OCI-LY3 (cell line): ENCODE data around the gene PLGRKT.

Experiments used
- H2AFZ ChIP-seq: fragments of 200-600, 300-600 bp; shearing (Covaris generic); 2 replicates; pipeline ENCODE4 v1.6.0; 2014; ENCODE audit warnings: antibody characterized with exemption, low read depth, low read length
- H3K27ac ChIP-seq: fragments of 200-600, 300-600 bp; sonication (generic); 2 replicates; pipeline ENCODE4 v1.5.1; 2014; ENCODE audit warnings: mild to moderate bottlenecking, low read length, moderate library complexity, mixed read lengths
- H3K27me3 ChIP-seq: fragments of 200-600, 300-600 bp; sonication (generic); 2 replicates; pipeline ENCODE4 v1.6.1; 2014; ENCODE audit warnings: low read depth, low read length, mixed read lengths
- H3K36me3 ChIP-seq: fragments of 200-600, 300-600 bp; sonication (generic); replicated peaks from 2 replicates; pipeline ENCODE3; 2014; ENCODE audit warnings: low read depth, low read length, mixed read lengths
- H3K4me1 ChIP-seq: fragments of 300-600, 200-600 bp; sonication (generic); 2 replicates; pipeline ENCODE4 v1.6.1; 2014; ENCODE audit warnings: low read length, mixed read lengths
- H3K4me2 ChIP-seq: fragments of 200-600, 300-600 bp; sonication (generic); 2 replicates; pipeline ENCODE4 v1.6.1; 2014; ENCODE audit warnings: low read length, mixed read lengths
- H3K4me3 ChIP-seq: fragments of 300-600, 200-600 bp; sonication (generic); 2 replicates; pipeline ENCODE4 v1.5.1; 2014; ENCODE audit warnings: antibody characterized with exemption, mild to moderate bottlenecking, low read length, moderate library complexity
- H3K79me2 ChIP-seq: fragments of 300-600, 200-600 bp; shearing (Covaris generic); 2 replicates; pipeline ENCODE4 v1.6.1; 2014; ENCODE audit warnings: mild to moderate bottlenecking, low read length, mixed read lengths
- H3K9ac ChIP-seq: fragments of 300-600, 200-600 bp; shearing (Covaris generic); 2 replicates; pipeline ENCODE4 v1.6.0; 2014; ENCODE audit warnings: mild to moderate bottlenecking, low read length, moderate library complexity
- H3K9me3 ChIP-seq: fragments of 200-600, 300-600 bp; shearing (Covaris generic); 2 replicates; pipeline ENCODE4 v1.6.1; 2014; ENCODE audit warnings: low read length, mixed read lengths; ENCODE audit not compliant: insufficient read depth
- H4K20me1 ChIP-seq: fragments of 200-600, 300-600 bp; sonication (generic); 2 replicates; pipeline ENCODE4 v1.6.1; 2016; ENCODE audit warnings: low read length, mixed read lengths; ENCODE audit not compliant: insufficient read depth
- EZH2phosphoT487 ChIP-seq: fragments of 200-600 bp; shearing (Covaris generic); IDR thresholded peaks from 2 replicates; pipeline ENCODE4 v1.6.1; 2018; ENCODE audit warnings: antibody characterized with exemption, mixed run types, low read depth
- TF ChIP-seq, protein P1 (sequence below): fragments of 200-600, 300-600 bp; sonication (generic); IDR thresholded peaks from 2 replicates; pipeline ENCODE4 v1.5.1; 2014; ENCODE audit warnings: antibody characterized with exemption, low read length, low read depth

Gene PLGRKT

DNA sequence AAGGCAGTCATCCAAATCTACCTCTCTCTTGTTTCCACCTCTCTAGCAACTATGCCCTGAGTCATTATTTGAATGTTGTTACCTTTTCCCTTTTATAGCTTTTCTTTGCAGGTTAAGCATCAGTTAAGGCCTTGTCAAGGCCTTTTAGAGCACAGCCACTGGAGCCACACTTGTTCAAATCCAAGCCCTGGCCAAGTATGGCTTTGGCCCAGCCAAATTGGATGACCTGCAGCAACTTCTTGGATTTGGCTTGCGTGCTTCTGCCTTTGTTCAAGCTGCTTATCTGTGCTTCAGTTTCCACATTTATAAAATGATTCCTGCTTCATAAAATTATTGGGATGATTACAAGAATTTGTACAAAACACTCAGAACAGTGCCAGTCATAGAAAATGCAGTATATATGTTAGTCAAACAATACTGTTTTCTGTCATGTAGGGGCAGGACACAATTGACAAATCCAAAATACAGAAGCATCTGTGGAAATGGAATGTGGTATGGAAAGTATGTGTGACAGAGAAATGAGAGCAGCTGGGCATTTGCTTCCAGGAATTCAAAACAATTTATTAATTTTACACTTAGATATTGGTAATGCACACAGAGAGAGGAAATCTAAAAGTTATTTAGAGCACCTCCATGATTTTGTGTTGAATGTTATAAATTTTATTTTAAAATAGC lies 80.2 kb downstream of the PLGRKT start:
- H3K4me2 ChIP-seq = no peak overlapping the region
- no peak overlapping the region for H3K4me3 ChIP-seq
- H3K79me2 ChIP-seq = no peaks in the 10 kb centered on the region
- no peaks in the 10 kb centered on the region for H3K27me3 ChIP-seq
- H4K20me1 ChIP-seq = no peaks in the 10 kb centered on the region
- no peaks in the 10 kb centered on the region for H3K36me3 ChIP-seq
- H2AFZ ChIP-seq = no peak overlapping the region
- H3K4me1 ChIP-seq = no peaks in the 10 kb centered on the region
- H3K9ac ChIP-seq = no peak overlapping the region
- no peaks in the 10 kb centered on the region for H3K9me3 ChIP-seq
- TF ChIP-seq, protein P1, sequence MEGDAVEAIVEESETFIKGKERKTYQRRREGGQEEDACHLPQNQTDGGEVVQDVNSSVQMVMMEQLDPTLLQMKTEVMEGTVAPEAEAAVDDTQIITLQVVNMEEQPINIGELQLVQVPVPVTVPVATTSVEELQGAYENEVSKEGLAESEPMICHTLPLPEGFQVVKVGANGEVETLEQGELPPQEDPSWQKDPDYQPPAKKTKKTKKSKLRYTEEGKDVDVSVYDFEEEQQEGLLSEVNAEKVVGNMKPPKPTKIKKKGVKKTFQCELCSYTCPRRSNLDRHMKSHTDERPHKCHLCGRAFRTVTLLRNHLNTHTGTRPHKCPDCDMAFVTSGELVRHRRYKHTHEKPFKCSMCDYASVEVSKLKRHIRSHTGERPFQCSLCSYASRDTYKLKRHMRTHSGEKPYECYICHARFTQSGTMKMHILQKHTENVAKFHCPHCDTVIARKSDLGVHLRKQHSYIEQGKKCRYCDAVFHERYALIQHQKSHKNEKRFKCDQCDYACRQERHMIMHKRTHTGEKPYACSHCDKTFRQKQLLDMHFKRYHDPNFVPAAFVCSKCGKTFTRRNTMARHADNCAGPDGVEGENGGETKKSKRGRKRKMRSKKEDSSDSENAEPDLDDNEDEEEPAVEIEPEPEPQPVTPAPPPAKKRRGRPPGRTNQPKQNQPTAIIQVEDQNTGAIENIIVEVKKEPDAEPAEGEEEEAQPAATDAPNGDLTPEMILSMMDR = no peak
- no peak for TF ChIP-seq EZH2phosphoT487
- H3K27ac ChIP-seq = no peak overlapping the region

DNA sequence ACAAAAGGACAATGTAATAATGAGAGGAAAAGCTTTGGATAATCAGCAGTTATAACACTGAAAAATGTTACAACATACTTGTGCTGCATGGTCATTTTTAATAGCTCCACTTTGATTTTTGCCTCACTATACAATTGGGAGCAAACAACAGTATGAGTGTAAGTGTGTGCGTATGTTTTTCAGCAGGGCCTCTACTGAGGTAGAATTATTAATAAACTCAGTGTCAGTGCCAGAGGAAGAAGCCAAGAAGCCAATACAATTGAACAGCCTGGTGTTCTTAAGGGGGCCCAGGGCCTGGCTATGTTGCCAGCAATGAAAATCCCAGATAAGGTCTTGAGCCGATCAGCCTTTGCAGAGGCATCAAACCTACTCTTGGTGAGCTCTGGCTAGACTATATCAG lies 81.9 kb downstream of the PLGRKT start:
- H3K27ac ChIP-seq = no peak overlapping the region
- H3K4me1 ChIP-seq = no peaks in the 10 kb centered on the region
- no peaks in the 10 kb centered on the region for H3K27me3 ChIP-seq
- no peak for TF ChIP-seq EZH2phosphoT487
- TF ChIP-seq, protein P1 = no peak
- H2AFZ ChIP-seq = no peak overlapping the region
- H3K4me3 ChIP-seq = no peak overlapping the region
- no peaks in the 10 kb centered on the region for H3K9me3 ChIP-seq
- H3K9ac ChIP-seq = no peak overlapping the region
- H3K4me2 ChIP-seq = no peak overlapping the region
- H3K36me3 ChIP-seq = no peaks in the 10 kb centered on the region
- no peaks in the 10 kb centered on the region for H3K79me2 ChIP-seq
- H4K20me1 ChIP-seq = no peaks in the 10 kb centered on the region

DNA sequence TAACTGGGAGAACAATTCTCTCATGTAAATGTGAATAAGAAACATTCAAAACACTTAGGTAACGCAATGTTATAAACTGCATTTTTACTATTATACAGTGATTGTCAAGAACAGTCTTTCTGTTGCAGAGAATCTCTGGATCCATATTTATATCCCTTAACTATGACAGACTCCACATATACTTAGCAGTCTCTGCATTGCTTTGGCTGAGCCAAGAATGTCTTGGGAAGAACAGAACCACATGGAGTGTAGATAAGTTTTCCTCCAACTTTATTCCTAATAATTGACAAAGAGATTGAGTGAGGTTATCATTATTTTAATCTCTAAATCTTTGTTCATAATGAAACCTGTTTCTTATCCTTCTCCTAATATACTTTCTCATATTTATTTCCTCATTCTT lies 82.5 kb downstream of the PLGRKT start:
- TF ChIP-seq EZH2phosphoT487 = no peak
- TF ChIP-seq, protein P1 = no peak
- H3K4me3 ChIP-seq = no peak overlapping the region
- no peaks in the 10 kb centered on the region for H4K20me1 ChIP-seq
- no peaks in the 10 kb centered on the region for H3K27me3 ChIP-seq
- H3K4me1 ChIP-seq = no peaks in the 10 kb centered on the region
- no peaks in the 10 kb centered on the region for H3K36me3 ChIP-seq
- no peak overlapping the region for H3K27ac ChIP-seq
- peaks cover 2% of the 10 kb centered on the region; the same call in 1 of the 2 replicates for H3K9me3 ChIP-seq
- no peak overlapping the region for H3K9ac ChIP-seq
- H3K79me2 ChIP-seq = no peaks in the 10 kb centered on the region
- no peak overlapping the region for H2AFZ ChIP-seq
- no peak overlapping the region for H3K4me2 ChIP-seq

DNA sequence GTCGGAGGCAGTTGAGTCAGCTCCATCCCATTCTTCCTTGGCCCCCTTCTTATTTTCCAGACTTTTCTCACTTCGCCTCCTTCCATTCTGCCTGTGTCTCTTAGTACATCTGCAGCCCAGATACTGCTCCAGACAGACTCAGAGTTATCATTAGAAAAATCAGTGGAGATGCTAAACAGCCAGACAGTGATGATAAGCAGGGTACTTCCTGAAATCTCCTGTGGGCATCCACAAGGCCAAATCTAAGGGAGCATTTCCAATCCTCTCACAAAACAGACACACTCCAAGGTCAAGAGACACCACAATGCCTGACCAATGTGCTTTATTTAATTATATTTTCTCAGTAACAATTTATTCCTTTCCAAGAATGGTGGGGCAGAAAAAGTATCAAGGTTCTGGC lies 83.5 kb downstream of the PLGRKT start:
- Histone ChIP-seq H3K9ac (no peak overlapping the region), H3K4me1 (no peaks in the 10 kb centered on the region), H3K9me3 (peaks cover 5% of the 10 kb centered on the region; the same call in 1 of the 2 replicates), H3K27me3 (no peaks in the 10 kb centered on the region), H4K20me1 (no peaks in the 10 kb centered on the region), H3K36me3 (no peaks in the 10 kb centered on the region), H3K4me3 (no peak overlapping the region), H3K79me2 (no peaks in the 10 kb centered on the region), H3K4me2 (no peak overlapping the region), H2AFZ (no peak overlapping the region), H3K27ac (no peak overlapping the region)
- TF ChIP-seq, protein P1 = no peak
- no peak for TF ChIP-seq EZH2phosphoT487
